Adrenal gland (tissue), 12 donors: ENCODE results near the gene C20orf144. TPM values are rescaled to one million over a fixed set of nuclear protein-coding genes. Genes with fewer than 3 reads are reported as not detected.
"Not testable (repeated sequence)": the region's sequence is repeated elsewhere in the genome, so short reads cannot be mapped to it uniquely, and the experiment has no call there.

Experiments
- DNase-seq, 7 donors: peaks; one replicate each; pipeline ENCODE4 v3.0.0-alpha.2; 2019 to 2020
- H3K27ac ChIP-seq, 5 donors: fragments of 200-600 bp; sonication (generic) in 4 of 5; 1 replicate in 3 of 5; 2 replicates in 2 of 5; pipeline versions ENCODE4 v1.5.1 to v1.8.0; 2016 to 2020; ENCODE audit warnings: mild to moderate bottlenecking in 1 of 5
- H3K27me3 ChIP-seq: fragments of 200-600 bp; 2 replicates; pipeline ENCODE4 v1.8.0; 2021
- H3K36me3 ChIP-seq, 2 donors: fragments of 200-600 bp; replicated peaks in 1 of 2; 1 replicate in 1 of 2; 2 replicates in 1 of 2; pipeline versions ENCODE4 v1.5.1 to v1.8.0; 2018 to 2022
- H3K4me1 ChIP-seq, 2 donors: fragments of 200-600 bp; replicated peaks in 1 of 2; 1 replicate in 1 of 2; 2 replicates in 1 of 2; pipeline versions ENCODE4 v1.5.1 to v1.8.0; 2018 to 2021
- H3K4me3 ChIP-seq, 4 donors: fragments of 200-600 bp; sonication (generic) in 3 of 4; one replicate each; pipeline ENCODE4 v1.5.1; 2016 to 2018
- H3K9me3 ChIP-seq, 3 donors: fragments of 200-600 bp; sonication (generic) in 1 of 3; replicated peaks in 1 of 3; 1 replicate in 2 of 3; 2 replicates in 1 of 3; pipeline versions ENCODE4 v1.5.1 to v1.8.0; 2016 to 2021
- POLR2A ChIP-seq, 2 donors: fragments of 450-650 bp; IDR thresholded peaks; one replicate each; pipeline ENCODE4 v1.6.1; 2017; ENCODE audit warnings: antibody characterized with exemption in 2 of 2, mild to moderate bottlenecking in 2 of 2, moderate library complexity in 1 of 2
- WGBS, 4 donors: extraction: QIAGEN DNeasy Blood & Tissue Kit in 2 of 4; methylation state at CpG; one replicate each; pipeline versions ENCODE4 v1.1.5 to v1.1.7; 2013 to 2017; 5-methylcytosine and 5-hydroxymethylcytosine counted together
- intact Hi-C, 2 donors: fragments of 100-400 bp; cut with DNase I; formaldehyde crosslinking; loops; one replicate each; pipeline versions ENCODE4 v1.14.1 to v1.15.0; 2022 to 2023
- polyA plus RNA-seq, 3 donors: library from polyadenylated mRNA; stranded (reverse); fragments of 200-250 nt in 2 of 3; fragments of 350-450 nt in 1 of 3; fragmentation: Illumina TruSeq in 1 of 3; extraction: RNeasy Lipid Tissue Mini Kit (QIAGEN cat#74804) in 1 of 3; gene quantifications; one replicate each; pipeline ENCODE4 v1.2.3, GENCODE V29; 2013 to 2014
- total RNA-seq, 9 donors: library from RNA; depleted of rRNA in 4 of 9; stranded (reverse); fragments of >200 nt in 4 of 9; fragments of 120-200 nt in 1 of 9; fragmentation: NEBNext Ultra II Directional in 1 of 9; extraction: Animal tissue kit (Norgen Biotek cat#: 25700) in 1 of 9; gene quantifications; one replicate each; pipeline versions ENCODE4 v1.1.0 to v1.2.4, GENCODE V29; 2013 to 2023
- TF ChIP-seq, protein P1 (sequence below), 6 experiments: fragments of 450-650 bp in 4 of 6; fragments of 200-600 bp in 2 of 6; sonication (generic) in 1 of 6; IDR thresholded peaks; 1 replicate in 5 of 6; 2 replicates in 1 of 6; pipeline versions ENCODE4 v1.5.1 to v1.8.0; 2016 to 2021; ENCODE audit warnings: antibody characterized with exemption in 6 of 6, mild to moderate bottlenecking in 2 of 6, moderate library complexity in 1 of 6
- donor health status: healthy with polysubstance abuse.
- donor health status: Bipolar disorder and iron deficiency.
- donor health status: DM: yes; HTN: yes; CAD: no.
- donor health status: DM: no; HTN: no; CAD: no.
- donor health status: DM: no; HTN: no; CAD: no.
- donor health status: DM: yes; HTN: yes; CAD: no.

C20orf144 gene
- total and polyA plus RNA-seq, 12 donors: 0.06 to 0.32 (median 0.14) TPM; not detected in 7

GRCh38 chr20:33694639-33695012, 32.5 kb downstream of the C20orf144 start:
- intact Hi-C loops: no loop called here
- no peak overlapping the region for H3K4me3 ChIP-seq
- H3K27me3 ChIP-seq: no peaks in the 10 kb centered on the region
- H3K36me3 ChIP-seq: no peaks in the 10 kb centered on the region
- H3K27ac ChIP-seq: peak overlapping the region in 1 of 5 donors; percentile 45
- H3K9me3 ChIP-seq: no peaks in the 10 kb centered on the region
- TF ChIP-seq, protein P1, sequence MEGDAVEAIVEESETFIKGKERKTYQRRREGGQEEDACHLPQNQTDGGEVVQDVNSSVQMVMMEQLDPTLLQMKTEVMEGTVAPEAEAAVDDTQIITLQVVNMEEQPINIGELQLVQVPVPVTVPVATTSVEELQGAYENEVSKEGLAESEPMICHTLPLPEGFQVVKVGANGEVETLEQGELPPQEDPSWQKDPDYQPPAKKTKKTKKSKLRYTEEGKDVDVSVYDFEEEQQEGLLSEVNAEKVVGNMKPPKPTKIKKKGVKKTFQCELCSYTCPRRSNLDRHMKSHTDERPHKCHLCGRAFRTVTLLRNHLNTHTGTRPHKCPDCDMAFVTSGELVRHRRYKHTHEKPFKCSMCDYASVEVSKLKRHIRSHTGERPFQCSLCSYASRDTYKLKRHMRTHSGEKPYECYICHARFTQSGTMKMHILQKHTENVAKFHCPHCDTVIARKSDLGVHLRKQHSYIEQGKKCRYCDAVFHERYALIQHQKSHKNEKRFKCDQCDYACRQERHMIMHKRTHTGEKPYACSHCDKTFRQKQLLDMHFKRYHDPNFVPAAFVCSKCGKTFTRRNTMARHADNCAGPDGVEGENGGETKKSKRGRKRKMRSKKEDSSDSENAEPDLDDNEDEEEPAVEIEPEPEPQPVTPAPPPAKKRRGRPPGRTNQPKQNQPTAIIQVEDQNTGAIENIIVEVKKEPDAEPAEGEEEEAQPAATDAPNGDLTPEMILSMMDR (IDR thresholded peaks at IDR 0.05): no peak
- TF ChIP-seq POLR2A (IDR thresholded peaks at IDR 0.05): no peak
- DNase-seq: no peak
- whole genome bisulfite sequencing, 4 donors: 78 to 89% (median 85%) methylated on average over 4 to 6 of the region's 6 CpGs
- peaks cover 6 to 19% of the 10 kb centered on the region in 2 donors for H3K4me1 ChIP-seq

GRCh38 chr20:33696448-33696847, 34.3 kb downstream of the C20orf144 start:
- Histone ChIP-seq H3K4me1 (peaks cover 0 to 10% of the 10 kb centered on the region in 2 donors), H3K27ac (peak overlapping the region in 1 of 5 donors; percentile 69), H3K27me3 (no peaks in the 10 kb centered on the region), H3K4me3 (no peak overlapping the region), H3K36me3 (no peaks in the 10 kb centered on the region), H3K9me3 (no peaks in the 10 kb centered on the region)
- intact Hi-C loops: no loop called here
- 73 to 86% (median 81%) methylated on average over 4 of the region's 4 CpGs for WGBS, 4 donors
- peak in 1 of 7 donors; percentile 56 for DNase-seq
- TF ChIP-seq, protein P1 (IDR thresholded peaks at IDR 0.05): no peak
- TF ChIP-seq POLR2A (IDR thresholded peaks at IDR 0.05): no peak

DNA sequence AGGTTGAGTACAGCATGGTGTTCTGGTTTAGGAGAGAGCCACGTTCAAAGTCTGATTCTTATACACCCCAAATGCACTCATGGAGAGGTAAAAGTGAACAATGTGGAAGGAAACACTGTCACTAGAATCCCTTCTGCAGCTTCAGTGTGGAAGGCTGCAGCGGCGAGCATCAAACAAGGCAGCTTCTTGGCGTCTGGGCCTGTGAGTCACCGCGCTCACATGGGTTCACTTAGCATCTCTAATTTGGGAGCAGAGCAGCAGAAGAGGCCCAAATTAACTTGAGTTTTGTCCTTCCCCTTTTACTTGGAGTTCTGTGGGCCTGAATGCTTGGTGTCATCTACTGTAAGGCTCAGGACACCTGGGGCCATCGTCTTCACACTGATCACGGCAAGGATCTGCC, 35.0 kb downstream of the C20orf144 start:
- DNase-seq: peak in 6 of 7 donors; percentile 71 to 88 (median 82)
- Histone ChIP-seq H3K36me3 (no peaks in the 10 kb centered on the region), H3K4me1 (peaks cover 0 to 10% of the 10 kb centered on the region in 2 donors), H3K9me3 (no peaks in the 10 kb centered on the region), H3K27ac (peak overlapping the region in 2 of 5 donors; percentile 55 to 69), H3K4me3 (no peak overlapping the region), H3K27me3 (no peaks in the 10 kb centered on the region)
- no peak for TF ChIP-seq POLR2A (IDR thresholded peaks at IDR 0.05)
- TF ChIP-seq, protein P1 (IDR thresholded peaks at IDR 0.05): no peak
- WGBS, 4 donors: 57 to 73% (median 66%) methylated on average over 8 of the region's 8 CpGs
- intact Hi-C loops: no loop called here

- intact Hi-C loops, H3K27ac ChIP-seq, H3K9me3 ChIP-seq, H3K27me3 ChIP-seq, H3K36me3 ChIP-seq, DNase-seq, H3K4me3 ChIP-seq: not testable (repeated sequence)
- 94 to 100% (median 98%) methylated on average over 2 to 19 of the region's 27 CpGs; no CpG with 5 or more reads in 1 of the 4 donors for WGBS, 4 donors
- H3K4me1 ChIP-seq: peaks cover 0 to 14% of the 10 kb centered on the region in 2 donors
Observed at GRCh38 chr20:33698966-33699365, 36.8 kb downstream of the C20orf144 start.

DNA sequence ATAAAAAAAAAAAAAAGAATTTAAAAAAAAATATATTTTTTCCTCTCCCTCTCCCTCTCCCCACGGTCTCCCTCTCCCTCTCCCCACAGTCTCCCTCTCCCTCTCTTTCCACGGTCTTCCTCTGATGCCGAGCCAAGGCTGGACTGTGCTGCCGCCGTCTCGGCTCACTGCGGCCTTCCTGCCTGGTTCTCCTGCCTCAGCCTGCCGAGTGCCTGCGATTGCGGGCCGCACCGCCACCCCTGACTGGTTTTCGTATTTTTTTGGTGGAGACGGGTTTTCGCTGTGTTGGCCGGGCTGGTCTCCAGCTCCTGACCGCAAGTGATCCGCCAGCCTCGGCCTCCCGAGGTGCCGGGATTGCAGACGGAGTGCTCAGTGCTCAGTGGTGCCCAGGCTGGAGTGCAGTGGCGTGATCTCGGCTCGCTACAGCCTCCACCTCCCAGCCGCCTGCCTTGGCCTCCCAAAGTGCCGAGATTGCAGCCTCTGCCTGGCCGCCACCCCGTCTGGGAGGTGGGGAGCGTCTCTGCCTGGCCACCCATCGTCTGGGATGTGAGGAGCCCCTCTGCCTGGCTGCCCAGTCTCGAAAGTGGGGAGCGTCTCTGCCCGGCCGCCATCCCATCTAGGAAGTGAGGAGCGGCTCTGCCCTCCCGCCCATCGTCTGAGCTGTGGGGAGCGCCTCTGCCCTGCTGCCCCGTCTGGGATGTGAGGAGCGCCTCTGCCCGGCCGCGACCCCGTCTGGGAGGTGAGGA, 38.7 kb downstream of the C20orf144 start:
- intact Hi-C loops, H3K4me3 ChIP-seq, H3K9me3 ChIP-seq, H3K27me3 ChIP-seq, H3K36me3 ChIP-seq, H3K27ac ChIP-seq, DNase-seq: not testable (repeated sequence)
- peaks cover 0 to 14% of the 10 kb centered on the region in 2 donors for H3K4me1 ChIP-seq
- 87 to 94% (median 93%) methylated on average over 28 to 44 of the region's 45 CpGs for WGBS, 4 donors
